Pulmonary artery endothelial cell (primary cell): ENCODE results near the gene SPECC1L. TPM values are rescaled to one million over a fixed set of nuclear protein-coding genes. Genes with fewer than 3 reads are reported as not detected.
"Not testable (repeated sequence)": the region's sequence is repeated elsewhere in the genome, so short reads cannot be mapped to it uniquely, and the experiment has no call there.

Experiments
- DNase-seq: peaks from one replicate; pipeline ENCODE4 v3.0.0-alpha.2; 2011; ENCODE audit warnings: low read depth, low spot score
- total RNA-seq: library from RNA; depleted of rRNA; stranded (reverse); fragments of >200 nt; gene quantifications from 2 replicates; pipeline ENCODE4 v1.2.3, GENCODE V29; 2014

Gene SPECC1L
- total RNA-seq, result 42.0 and 61.7 TPM in 2 replicates

- peak; percentile 69 for DNase-seq
Observed at GRCh38 chr22:24270556-24271385, at the start of gene SPECC1L. TSS of gene SPECC1L (plus strand) at chr22:24270831. CDS start at chr22:24302232, 31,401 bp downstream.

- DNase-seq, result no peak
Observed at GRCh38 chr22:24224468-24224867, 46.2 kb upstream of the SPECC1L start.

GRCh38 chr22:24225044-24225601 lies 45.5 kb upstream of the SPECC1L start:
- DNase-seq, result no peak

GRCh38 chr22:24225951-24226350 lies 44.7 kb upstream of the SPECC1L start:
- no peak for DNase-seq

- no peak for DNase-seq
Observed at GRCh38 chr22:24230911-24231656, 39.5 kb upstream of the SPECC1L start.

GRCh38 chr22:24231706-24232105 lies 38.9 kb upstream of the SPECC1L start:
- DNase-seq, result no peak

GRCh38 chr22:24232124-24232523 lies 38.5 kb upstream of the SPECC1L start:
- no peak for DNase-seq

GRCh38 chr22:24232725-24233124 lies 37.9 kb upstream of the SPECC1L start:
- DNase-seq, result no peak

GRCh38 chr22:24233235-24233634 lies 37.4 kb upstream of the SPECC1L start:
- DNase-seq, result no peak

GRCh38 chr22:24233816-24234215 lies 36.8 kb upstream of the SPECC1L start:
- no peak for DNase-seq

- no peak for DNase-seq
Observed at GRCh38 chr22:24235315-24235714, 35.3 kb upstream of the SPECC1L start.

- no peak for DNase-seq
Observed at GRCh38 chr22:24236656-24237055, 34.0 kb upstream of the SPECC1L start.

- not testable (repeated sequence) for DNase-seq
Observed at GRCh38 chr22:24238101-24238694, 32.4 kb upstream of the SPECC1L start.

- no peak for DNase-seq
Observed at GRCh38 chr22:24240381-24240780, 30.2 kb upstream of the SPECC1L start.

GRCh38 chr22:24240985-24241692 lies 29.5 kb upstream of the SPECC1L start:
- not testable (repeated sequence) for DNase-seq

GRCh38 chr22:24243417-24243816 lies 27.2 kb upstream of the SPECC1L start:
- DNase-seq, result not testable (repeated sequence)

GRCh38 chr22:24244144-24244787 lies 26.4 kb upstream of the SPECC1L start:
- DNase-seq, result no peak

- DNase-seq, result not testable (repeated sequence)
Observed at GRCh38 chr22:24245030-24245431, 25.6 kb upstream of the SPECC1L start, which contains the start of gene GGT5. TSS of gene GGT5 (minus strand) at chr22:24245082. CDS start at chr22:24244725, 357 bp downstream.

- not testable (repeated sequence) for DNase-seq
Observed at GRCh38 chr22:24245584-24246561, 24.8 kb upstream of the SPECC1L start.
